Fibroblast of villous mesenchyme (primary cell): ENCODE data around the gene SLFN12. TPM values are rescaled to one million over a fixed set of nuclear protein-coding genes. Genes with fewer than 3 reads are reported as not detected.
"Not testable (repeated sequence)": the region's sequence is repeated elsewhere in the genome, so short reads cannot be mapped to it uniquely, and the experiment has no call there.

Experiments
- DNase-seq: peaks from one replicate; pipeline ENCODE4 v3.0.0-alpha.2; 2010; ENCODE audit warnings: low read depth
- H3K4me3 ChIP-seq: 2 replicates; pipeline ENCODE4 v1.5.1; 2011; ENCODE audit warnings: low read depth, mild to moderate bottlenecking, low read length
- total RNA-seq: library from RNA; depleted of rRNA; stranded (reverse); fragments of >200 nt; gene quantifications from 2 replicates; pipeline ENCODE4 v1.2.3, GENCODE V29; 2012
- TF ChIP-seq, protein P1 (sequence below): IDR thresholded peaks from 2 replicates; pipeline ENCODE4 v1.5.1; 2012; ENCODE audit warnings: low read depth, mild to moderate bottlenecking, low read length; ENCODE audit not compliant: insufficient read depth

Gene SLFN12
- total RNA-seq, 1 donor = 47.9 TPM

DNA sequence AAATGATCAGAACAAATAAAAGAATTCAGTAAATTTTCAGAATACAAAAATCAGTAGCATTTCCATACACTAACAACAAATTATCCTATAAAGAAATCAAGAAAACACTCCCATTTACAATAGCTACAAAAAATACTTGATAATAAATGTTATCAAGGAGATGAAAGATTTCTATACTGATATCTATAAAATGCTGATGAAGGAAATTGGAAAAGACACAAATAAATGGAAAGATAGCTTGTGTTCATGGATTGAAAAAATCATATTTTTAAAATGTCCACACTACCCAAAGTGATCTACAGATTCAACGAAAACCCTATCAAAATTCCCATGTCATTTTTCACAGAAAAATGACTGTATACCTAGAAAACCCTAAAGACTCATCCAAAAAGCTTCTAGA is 18.1 kb downstream of the SLFN12 start:
- no peak overlapping the region for H3K4me3 ChIP-seq
- TF ChIP-seq, protein P1, sequence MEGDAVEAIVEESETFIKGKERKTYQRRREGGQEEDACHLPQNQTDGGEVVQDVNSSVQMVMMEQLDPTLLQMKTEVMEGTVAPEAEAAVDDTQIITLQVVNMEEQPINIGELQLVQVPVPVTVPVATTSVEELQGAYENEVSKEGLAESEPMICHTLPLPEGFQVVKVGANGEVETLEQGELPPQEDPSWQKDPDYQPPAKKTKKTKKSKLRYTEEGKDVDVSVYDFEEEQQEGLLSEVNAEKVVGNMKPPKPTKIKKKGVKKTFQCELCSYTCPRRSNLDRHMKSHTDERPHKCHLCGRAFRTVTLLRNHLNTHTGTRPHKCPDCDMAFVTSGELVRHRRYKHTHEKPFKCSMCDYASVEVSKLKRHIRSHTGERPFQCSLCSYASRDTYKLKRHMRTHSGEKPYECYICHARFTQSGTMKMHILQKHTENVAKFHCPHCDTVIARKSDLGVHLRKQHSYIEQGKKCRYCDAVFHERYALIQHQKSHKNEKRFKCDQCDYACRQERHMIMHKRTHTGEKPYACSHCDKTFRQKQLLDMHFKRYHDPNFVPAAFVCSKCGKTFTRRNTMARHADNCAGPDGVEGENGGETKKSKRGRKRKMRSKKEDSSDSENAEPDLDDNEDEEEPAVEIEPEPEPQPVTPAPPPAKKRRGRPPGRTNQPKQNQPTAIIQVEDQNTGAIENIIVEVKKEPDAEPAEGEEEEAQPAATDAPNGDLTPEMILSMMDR = no peak
- no peak for DNase-seq

DNA sequence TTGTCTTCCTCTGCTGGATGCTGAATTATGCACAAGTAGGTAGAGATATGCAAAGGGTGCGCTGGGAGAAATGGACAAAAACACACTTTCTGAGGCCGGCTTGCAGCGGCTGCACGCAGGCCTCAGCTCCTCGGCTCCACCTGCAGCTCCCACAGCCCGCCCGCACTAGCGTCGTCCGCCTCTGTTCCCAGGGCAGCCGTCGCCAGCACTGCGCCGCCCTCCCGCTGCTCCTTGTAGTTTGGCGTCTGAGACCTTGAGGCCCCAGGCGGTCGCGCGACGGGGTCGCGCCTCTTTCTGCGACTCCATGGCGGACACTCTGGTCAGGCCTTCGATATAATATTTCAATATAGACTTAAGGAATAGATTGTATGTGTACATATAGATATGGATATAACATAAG is 24.8 kb downstream of the SLFN12 start:
- TF ChIP-seq, protein P1 = no peak
- no peak overlapping the region for H3K4me3 ChIP-seq

DNA sequence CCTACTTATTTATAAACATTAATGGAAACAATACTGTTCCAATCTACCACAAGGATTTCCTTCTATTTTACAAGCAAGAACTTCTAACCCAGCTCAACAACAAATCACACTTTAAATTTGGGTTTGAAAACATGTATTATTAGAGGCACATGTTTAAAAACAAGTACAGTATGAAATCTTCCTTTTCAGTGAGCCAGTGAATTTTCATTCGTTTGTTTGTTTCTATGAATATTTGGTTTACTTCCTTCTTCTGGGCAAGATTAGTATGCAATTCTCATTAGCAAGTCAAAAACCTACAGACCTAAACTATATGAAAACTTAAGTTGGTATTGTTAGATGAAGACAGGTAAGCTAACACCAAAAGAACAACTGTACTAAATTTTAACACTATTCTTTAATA is 25.7 kb downstream of the SLFN12 start:
- no peak overlapping the region for H3K4me3 ChIP-seq
- TF ChIP-seq, protein P1 = no peak
- no peak for DNase-seq

More for the DNA sequence above, 24.8 kb downstream of the SLFN12 start:
- DNase-seq = no peak

DNA sequence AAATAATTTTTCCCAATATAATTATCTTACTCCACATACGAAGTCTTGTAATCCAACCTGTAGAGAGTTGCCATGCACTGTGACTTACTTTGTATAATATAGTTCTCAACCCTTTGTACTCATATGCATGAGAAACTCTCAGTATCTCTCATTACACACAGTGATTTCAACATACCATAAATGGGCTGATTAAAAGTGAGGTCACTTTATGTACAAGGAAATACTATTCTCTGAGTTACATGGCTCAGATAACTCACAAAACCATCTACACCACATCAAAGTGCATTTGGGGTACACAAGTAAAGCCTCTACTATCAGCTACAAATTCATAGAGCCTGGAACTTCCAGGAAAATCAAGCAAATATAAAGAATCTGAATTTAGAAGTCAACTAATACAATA is 27.9 kb downstream of the SLFN12 start:
- no peak overlapping the region for H3K4me3 ChIP-seq
- peak; percentile 22 for DNase-seq
- TF ChIP-seq, protein P1 = no peak

DNA sequence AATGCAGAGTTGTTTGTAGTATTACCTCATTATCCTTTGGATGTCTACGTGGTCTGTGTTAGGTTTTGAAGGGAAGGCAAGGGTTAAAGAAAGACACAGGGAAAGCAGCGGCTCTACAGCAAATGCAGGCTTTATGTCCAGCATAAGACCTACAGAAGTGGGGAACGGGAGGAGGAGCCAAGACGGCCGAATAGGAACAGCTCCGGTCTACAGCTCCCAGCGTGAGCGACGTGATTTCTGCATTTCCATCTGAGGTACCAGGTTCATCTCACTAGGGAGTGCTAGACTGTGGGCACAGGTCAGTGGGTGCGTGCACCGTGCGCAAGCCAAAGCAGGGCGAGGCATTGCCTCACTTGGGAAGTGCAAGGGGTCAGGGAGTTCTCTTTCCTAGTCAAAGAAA is 38.5 kb downstream of the SLFN12 start:
- not testable (repeated sequence) for H3K4me3 ChIP-seq, DNase-seq

DNA sequence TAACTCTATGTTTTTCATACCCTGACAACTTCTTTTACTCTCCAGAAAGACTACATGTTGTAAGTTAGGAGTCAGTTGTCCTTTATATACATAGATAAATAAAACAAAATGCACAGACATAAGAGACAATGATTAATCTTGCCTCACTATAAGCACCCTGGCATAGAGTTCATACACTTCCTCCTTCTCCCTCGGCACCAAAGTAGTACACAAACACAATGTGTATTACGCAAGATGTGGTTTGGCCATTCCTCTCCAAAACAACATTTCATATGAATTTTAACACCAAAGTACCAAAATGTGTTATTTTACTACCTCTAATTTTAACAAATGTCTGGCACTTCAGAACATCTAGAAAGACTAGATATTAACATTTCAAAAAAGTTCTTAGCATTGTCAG is 41.6 kb downstream of the SLFN12 start:
- DNase-seq = peak; percentile 12
- TF ChIP-seq, protein P1 = no peak
- H3K4me3 ChIP-seq = no peak overlapping the region

DNA sequence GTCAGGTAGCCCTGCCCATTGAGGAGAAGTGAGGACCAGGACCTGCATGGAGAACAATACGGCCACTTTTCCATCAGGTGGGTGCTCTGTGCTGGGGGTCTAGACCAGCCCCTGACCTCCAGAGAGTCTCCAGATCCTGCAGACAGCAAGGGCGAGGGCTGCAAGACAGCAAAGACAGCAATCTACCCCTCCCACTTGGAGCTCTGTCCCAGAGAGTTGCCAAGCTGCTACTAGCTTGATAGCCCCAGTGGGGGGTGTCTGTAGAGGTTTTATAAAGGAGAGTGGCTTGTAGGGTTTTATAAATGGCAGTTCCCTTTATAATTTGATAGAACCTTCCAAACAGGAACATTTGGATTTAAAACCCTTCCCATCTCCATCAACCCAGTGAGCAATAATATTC is 42.1 kb downstream of the SLFN12 start:
- H3K4me3 ChIP-seq = no peak overlapping the region
- TF ChIP-seq, protein P1 = no peak
- no peak for DNase-seq
